ENCODE data around the gene SENP1.

DNA sequence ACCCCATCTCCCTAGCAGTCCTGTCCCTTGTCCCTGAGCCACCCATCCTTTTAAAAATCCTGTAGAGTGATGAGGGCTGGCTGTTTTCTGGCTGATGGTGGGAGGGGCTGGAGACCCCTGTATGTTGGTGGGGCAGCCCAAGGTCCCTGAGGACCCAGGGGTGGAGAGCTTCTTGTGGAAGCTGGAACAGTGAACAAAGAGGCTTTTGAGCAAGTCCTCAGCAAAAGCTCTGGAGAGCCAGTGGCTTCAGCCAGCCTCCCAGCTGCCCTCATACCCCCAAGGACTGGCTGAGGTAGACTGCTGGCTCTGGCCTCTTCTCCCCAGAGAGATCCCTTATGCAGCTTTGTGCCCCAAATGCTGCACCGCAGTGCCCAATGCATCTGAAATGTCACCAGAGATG lies 72.4 kb downstream of the SENP1 start:
- TF ChIP-seq POLR2A (IDR thresholded peaks at IDR 0.05) (no peak), EP300 (IDR thresholded peaks at IDR 0.05) (no peak), POLR2AphosphoS5 (IDR thresholded peaks at IDR 0.05) (no peak)
- TF ChIP-seq, protein P1, sequence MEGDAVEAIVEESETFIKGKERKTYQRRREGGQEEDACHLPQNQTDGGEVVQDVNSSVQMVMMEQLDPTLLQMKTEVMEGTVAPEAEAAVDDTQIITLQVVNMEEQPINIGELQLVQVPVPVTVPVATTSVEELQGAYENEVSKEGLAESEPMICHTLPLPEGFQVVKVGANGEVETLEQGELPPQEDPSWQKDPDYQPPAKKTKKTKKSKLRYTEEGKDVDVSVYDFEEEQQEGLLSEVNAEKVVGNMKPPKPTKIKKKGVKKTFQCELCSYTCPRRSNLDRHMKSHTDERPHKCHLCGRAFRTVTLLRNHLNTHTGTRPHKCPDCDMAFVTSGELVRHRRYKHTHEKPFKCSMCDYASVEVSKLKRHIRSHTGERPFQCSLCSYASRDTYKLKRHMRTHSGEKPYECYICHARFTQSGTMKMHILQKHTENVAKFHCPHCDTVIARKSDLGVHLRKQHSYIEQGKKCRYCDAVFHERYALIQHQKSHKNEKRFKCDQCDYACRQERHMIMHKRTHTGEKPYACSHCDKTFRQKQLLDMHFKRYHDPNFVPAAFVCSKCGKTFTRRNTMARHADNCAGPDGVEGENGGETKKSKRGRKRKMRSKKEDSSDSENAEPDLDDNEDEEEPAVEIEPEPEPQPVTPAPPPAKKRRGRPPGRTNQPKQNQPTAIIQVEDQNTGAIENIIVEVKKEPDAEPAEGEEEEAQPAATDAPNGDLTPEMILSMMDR (IDR thresholded peaks at IDR 0.05) = no peak

All from sigmoid colon (tissue), 4 donors.